Transverse colon (tissue), 4 donors: Measurements from ENCODE around the gene AKAP13.

Source experiments
- EP300 ChIP-seq: sonication (generic); formaldehyde crosslinking; IDR thresholded peaks from one replicate; pipeline ENCODE4 v1.6.1; 2017; ENCODE audit warnings: antibody characterized with exemption, low read depth
- POLR2AphosphoS5 ChIP-seq, 3 donors: sonication (generic); formaldehyde crosslinking; IDR thresholded peaks; one replicate each; pipeline ENCODE4 v1.6.1; 2016; ENCODE audit warnings: antibody characterized with exemption in 3 of 3
- TF ChIP-seq, protein P1 (sequence below), 5 experiments: fragments of 200-600 bp in 3 of 5; fragments of 450-650 bp in 2 of 5; sonication (generic) in 3 of 5; IDR thresholded peaks; 1 replicate in 2 of 5; 2 replicates in 3 of 5; pipeline ENCODE4 v1.5.1; 2016 to 2017; ENCODE audit warnings: antibody characterized with exemption in 5 of 5, inconsistent platforms in 3 of 5, mild to moderate bottlenecking in 2 of 5, moderate library complexity in 1 of 5

DNA sequence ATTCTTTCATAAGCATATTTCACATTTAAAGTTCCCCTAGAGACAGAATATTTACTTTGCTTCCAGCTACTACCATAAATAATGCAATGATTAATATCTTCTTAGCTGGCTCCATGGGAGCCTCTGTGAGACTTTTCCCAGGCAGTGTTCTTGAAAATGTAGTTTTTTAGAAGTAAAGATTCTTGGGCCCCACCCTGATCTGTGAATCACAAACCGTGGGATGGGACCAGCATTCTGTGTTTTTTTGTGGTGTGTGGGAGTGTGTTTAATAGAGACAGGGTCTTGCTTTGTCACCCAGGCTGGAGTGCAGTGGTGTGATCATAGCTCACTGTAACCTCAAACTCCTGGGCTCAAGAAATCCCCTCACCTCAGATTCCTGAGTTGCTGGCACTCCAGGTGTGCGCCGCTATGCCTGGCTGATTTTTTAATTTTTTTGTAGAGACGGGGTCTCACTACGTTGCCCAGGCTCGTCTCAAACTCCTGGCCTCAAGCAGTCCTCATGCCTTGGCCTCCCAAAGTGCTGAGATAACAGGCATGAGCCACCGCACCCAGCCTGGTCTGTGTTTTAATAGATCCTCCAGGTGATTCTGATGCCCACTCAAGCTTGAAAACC lies 331.3 kb downstream of the AKAP13 start:
- TF ChIP-seq EP300: no peak
- TF ChIP-seq POLR2AphosphoS5 (IDR thresholded peaks at IDR 0.05): no peak
- TF ChIP-seq, protein P1, sequence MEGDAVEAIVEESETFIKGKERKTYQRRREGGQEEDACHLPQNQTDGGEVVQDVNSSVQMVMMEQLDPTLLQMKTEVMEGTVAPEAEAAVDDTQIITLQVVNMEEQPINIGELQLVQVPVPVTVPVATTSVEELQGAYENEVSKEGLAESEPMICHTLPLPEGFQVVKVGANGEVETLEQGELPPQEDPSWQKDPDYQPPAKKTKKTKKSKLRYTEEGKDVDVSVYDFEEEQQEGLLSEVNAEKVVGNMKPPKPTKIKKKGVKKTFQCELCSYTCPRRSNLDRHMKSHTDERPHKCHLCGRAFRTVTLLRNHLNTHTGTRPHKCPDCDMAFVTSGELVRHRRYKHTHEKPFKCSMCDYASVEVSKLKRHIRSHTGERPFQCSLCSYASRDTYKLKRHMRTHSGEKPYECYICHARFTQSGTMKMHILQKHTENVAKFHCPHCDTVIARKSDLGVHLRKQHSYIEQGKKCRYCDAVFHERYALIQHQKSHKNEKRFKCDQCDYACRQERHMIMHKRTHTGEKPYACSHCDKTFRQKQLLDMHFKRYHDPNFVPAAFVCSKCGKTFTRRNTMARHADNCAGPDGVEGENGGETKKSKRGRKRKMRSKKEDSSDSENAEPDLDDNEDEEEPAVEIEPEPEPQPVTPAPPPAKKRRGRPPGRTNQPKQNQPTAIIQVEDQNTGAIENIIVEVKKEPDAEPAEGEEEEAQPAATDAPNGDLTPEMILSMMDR (IDR thresholded peaks at IDR 0.05): no peak
